CD4-positive, alpha-beta T cell treated with Interferon gamma for 1 hour (primary cell): Measurements from ENCODE around the gene AUTS2.

ENCODE experiments used
- DNase-seq: peaks from one replicate; pipeline ENCODE4 v3.0.0-alpha.2; 2020

AUTS2 gene

GRCh38 chr7:69692611-69693010 lies 94.3 kb downstream of the AUTS2 start:
- DNase-seq: no peak

DNA sequence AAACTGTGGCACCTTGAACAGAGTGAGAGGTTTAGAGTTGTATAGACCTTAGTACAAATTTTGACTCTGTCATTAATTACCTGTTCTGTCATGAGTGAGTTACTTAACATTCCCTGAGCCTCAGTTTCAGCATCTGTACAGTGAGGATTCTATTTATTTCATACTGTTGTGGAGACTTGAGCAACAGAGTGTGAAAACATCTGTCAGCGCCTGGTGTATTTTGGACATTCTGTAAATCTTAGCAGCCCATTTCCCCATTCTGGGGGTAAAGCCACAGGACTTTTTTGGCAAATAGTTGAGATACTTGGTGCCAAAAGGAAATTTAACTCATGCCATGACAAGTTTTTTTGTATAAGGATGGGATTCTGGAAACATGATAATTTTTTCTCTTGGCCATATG lies 94.8 kb downstream of the AUTS2 start:
- no peak for DNase-seq

GRCh38 chr7:69696054-69696591 lies 97.8 kb downstream of the AUTS2 start:
- DNase-seq: peak; percentile 3

DNA sequence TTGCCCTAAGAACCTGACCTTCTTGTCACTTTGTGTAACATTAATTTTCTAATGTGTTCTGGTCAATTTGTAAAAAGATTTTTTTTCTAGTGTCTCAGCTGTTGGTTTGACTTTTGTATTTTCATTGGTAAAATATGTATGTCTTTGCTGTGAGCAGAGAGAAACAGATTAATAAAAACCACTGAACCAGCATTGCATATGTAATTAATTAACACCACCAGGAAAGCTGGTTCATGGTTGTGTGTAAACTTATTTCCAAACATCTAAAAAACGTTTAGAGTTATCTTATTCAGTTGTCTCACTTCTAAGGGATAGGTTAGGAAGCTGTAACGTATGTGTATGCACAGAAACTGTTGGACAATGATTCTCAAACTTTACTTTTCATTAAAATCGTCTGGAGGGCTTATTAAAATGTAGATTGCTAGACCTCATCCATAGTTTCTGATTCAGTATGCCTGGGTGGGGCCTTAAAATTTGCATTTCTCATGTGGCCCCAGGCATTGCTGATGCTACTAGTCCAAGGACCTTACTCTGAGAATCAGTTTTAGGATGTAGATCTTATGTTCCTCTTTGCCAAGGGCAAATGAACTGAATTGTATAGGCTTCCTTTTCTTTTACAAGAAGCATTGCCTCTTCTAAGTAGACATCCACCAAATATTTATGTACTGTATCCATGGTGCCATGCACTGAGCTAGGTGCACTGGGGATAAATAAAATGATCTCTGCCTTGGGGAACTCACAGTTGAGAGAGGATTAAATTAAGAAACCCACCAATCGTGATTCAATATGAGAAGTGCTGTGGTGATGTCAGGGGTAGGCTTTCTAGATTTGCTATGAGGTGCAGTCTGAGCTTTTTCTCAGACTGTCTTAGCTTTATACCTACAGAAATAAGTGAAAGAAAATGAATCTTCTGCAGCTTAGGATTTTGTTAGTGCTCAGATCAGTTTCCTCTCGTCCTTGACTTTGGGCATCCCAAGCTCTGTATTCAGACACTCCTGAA lies 98.7 kb downstream of the AUTS2 start:
- no peak for DNase-seq

- no peak for DNase-seq
Observed at GRCh38 chr7:69698109-69698825, 100.0 kb downstream of the AUTS2 start.

DNA sequence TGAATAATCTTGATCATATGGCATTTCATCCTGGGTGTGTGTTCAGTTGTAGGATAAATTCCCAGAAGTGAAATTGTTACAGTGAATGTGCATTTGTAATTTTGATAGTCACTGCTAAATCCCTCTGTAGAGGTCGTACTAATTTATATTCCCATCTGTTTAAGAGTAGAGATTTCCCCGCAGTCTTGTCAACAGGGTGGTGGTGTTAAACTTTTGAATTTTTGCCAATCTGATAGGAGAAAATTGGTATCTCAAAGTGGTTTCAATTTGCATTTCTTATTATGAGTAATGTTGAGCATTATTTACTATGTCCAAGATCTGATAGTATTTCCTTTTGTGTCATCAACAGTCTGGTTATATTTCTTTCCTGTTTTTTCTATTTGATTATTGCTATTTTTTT lies 101.7 kb downstream of the AUTS2 start:
- no peak for DNase-seq

GRCh38 chr7:69700331-69700730 lies 102.1 kb downstream of the AUTS2 start:
- DNase-seq: no peak

DNA sequence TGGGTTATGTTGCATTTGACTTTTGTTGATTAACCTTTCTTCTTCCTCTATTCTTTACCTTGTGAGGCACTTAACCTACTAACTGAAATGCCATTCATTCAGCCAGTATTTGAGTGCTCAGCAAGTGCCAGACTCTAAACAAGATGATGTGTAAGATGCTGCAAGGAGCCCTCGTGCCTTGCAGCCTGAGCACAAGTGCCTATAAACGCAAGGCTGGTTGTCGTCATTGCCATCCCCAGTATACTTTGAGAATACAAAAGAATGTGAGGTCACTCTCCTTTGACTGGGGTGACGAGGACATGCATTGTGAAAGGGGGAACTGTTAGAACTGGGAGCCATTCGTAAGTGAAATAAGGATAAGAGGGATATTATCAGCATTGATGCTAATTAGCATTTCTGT lies 103.0 kb downstream of the AUTS2 start:
- no peak for DNase-seq

DNA sequence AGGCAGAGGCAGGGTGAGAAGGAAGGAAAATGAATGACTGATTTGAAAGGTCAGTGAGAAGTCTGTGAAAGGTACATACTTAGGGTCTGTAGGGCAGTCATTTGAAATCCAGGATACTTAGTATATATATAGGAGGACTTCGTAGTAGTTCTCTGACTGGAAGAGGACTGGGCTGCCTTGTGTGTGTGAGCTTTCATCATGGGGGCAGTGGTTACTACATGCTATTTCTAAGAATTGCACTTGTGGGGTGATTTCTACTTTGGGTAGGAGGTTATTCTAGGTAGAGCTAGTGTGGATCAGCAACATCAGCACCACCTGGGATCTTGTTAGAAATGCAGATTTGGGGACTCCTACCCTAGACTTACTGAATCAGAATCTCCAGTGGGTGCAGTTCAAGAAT lies 104.1 kb downstream of the AUTS2 start:
- DNase-seq: no peak

GRCh38 chr7:69703099-69703498 lies 104.8 kb downstream of the AUTS2 start:
- DNase-seq: no peak

DNA sequence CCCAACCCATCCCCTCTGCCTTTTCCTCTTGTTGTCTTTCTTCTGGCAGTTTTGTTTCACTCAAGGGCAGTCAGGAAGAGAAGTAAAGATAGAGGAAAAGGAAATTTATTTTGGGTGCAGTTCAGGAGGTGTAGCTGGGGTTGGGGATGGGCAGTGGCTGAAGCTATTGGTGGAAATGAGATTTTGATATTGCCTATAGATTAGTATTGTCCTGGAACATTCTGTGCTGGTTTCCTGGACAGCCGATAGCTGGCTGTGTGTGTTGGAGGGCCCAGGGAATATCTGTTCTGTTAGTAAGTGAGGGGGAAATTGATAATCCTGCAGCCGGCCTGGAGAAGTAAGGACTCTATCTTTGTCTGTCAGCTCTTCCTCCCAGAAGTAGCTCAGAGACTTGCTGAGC lies 107.8 kb downstream of the AUTS2 start:
- DNase-seq: no peak

DNA sequence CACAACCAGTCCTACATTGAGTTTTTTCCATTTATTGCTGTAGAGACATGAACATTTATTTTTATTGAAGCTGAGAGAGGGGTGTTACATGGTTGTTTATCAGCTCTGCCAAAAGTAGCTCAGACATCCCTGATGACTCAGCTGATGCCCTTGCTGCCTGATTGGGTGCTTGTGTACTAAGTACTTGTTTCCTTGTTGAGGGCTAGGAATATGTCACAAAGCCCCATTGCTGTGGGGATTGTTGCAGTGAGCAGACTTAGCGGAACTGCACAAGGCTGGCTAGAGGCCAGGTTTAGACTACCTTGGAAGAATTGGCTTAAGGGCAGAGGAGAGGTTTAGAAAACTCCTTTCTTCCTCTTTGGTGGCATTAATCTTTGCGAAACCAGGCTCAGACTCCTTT lies 110.6 kb downstream of the AUTS2 start:
- no peak for DNase-seq

DNA sequence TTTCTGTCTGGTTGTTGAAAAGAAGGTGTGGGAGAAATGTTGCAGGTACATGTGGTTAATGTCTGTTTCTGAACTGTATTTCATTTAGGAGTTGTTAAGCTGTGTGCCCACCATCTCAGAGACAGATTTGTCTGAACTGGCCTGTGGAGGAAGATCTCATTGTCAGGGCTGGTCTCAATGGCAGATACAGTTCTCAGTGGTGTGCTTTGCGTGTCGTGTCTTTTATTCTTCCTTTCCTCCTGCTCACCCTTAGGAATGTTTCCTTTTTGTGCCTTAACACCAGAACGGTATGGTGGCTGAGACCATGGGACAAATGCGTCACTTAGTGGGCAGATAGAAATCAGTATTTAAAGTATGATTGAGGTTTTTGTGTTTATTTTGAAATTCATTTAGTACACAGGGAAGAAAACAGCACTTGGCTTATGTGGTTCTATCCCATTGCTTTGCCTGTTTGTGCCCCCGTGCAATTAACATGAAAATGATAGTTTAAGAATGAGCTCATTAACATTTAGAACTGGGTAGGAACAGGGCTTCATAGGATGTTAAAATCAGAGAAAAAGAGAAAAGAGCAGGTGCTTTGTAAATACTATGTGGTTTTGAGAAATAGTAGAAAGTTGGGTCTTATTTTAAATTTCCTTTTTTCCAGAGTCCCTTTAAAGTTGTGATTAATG lies 112.6 kb downstream of the AUTS2 start:
- no peak for DNase-seq

GRCh38 chr7:69714886-69715576 lies 116.8 kb downstream of the AUTS2 start:
- DNase-seq: no peak

DNA sequence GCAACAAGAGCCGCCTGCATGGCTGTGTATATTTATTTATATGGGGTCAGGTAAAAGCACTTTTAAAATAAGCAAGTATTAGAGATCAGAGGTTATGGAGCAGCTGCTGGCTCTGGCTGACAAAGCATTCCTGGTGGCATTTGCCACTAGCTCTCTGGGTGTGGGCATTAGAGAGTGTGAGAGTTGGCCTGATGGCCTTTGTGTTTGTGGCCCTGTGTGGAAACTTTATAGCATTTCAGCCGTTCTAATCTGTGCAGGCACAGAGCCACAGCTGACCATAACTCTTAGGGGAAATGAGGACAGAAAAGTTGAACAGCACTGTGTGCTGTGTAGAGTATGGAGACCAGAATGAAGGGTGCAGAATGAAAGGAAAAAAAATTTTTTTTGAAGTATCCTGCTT lies 118.9 kb downstream of the AUTS2 start:
- DNase-seq: no peak

DNA sequence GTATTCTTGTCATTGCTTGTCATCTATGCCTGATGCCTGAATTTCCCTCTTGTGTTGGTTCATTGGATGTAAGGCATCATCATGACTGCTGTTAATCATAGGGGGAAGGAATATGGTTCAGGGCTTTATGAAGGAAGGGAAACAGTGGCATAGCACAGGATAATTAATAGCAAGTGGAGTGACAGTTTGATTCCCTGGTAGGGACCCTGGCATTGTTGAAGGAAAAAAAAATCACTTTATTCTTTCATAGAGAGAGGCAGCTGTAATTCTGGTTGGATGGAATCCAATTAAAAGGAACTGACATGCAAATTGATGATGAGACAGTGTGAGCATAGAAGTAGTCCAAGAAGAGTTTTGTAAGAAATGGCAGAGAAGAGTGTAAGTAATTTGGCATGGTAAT lies 121.4 kb downstream of the AUTS2 start:
- no peak for DNase-seq

DNA sequence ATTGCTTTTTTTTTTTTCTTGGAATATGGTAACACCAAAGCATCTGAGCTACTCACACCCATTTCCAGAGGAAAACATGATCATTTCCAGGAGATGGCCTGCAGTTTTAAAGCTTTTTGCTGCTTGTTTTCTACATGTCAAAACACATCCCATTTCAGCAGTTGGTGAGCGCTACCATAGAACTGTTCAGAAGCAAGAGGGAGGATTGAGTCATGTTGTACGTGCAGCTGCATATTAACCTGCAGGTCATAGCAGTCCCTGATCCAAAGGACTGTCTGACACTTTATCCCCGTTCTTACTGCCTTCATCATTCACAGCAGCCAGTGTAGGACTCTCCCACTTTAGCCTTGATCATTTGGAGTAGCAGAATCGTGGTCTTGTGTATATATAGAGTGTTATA lies 124.6 kb downstream of the AUTS2 start:
- no peak for DNase-seq

GRCh38 chr7:69723663-69724062 lies 125.4 kb downstream of the AUTS2 start:
- DNase-seq: no peak

- DNase-seq: no peak
Observed at GRCh38 chr7:69728304-69728703, 130.0 kb downstream of the AUTS2 start.

DNA sequence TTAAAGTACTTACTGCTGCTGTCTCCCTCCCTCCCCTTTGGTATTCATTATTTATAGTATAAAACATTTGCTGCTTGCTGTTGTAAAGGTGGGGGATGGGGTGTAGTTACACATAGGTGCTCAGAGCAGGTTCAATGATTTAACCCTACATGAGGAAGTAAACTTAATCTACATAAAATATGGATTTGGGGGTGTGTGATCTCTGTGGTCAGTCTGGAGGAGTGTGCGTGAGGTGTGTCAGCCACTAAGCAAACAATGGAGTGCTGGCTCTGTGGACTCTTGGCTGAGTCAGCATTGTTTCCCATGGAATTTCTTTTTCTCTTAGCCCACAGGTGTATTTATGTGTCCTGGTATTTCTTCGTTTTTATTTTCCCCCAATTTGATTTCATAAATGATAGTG lies 133.9 kb downstream of the AUTS2 start:
- DNase-seq: no peak

DNA sequence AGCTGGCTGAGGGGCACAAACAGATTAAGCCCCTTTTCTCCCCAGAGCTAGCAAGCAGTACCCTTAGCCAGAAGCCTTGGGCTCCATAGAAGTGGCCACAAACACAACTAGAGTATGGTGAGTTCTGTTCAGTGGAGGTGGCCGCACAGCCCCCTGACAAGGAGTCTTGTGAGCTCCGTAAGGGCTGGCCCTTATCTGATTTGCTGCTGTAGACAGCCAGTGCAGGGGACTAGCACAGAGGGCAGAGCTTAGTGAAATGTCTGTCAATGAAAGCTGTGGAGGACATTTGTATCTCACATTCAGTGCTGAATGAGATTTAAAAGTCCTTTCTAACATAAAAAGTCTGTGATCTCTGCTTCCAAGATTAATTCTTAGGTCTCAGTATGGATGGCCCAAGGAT lies 137.3 kb downstream of the AUTS2 start:
- DNase-seq: no peak

DNA sequence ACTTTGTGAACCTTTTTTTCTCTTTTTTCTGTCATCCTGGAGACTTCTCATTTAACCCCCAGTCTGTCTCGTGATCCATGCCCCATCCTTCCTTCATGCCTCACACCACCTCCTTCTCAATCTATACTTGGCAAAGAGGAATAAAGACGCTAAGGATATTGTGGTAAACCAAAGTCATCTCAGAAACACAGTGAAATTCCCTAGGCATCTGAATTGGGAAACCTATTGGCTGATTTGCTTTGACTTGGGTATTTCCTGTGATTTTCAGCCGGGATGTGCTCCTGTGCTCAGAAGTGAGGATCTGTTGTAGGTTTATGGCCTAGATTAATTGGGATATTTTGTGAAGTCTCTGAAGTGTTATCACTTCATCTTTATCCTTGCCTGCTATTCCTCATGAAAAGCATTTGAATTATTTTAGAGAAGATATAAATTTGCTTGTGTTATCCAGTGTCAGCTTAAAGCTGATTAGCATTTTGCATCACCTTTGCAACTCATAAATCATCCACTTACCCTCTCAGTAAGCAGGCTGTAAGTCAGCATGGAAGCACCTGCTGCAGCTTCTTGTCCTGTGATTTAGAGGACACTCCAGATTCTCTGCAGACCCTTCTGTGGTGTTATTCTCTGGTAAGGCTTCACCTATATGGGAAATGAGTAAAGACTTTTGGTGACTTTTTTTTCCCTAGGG lies 138.0 kb downstream of the AUTS2 start:
- no peak for DNase-seq
